Sigmoid colon (tissue), 7 donors: ENCODE results near the gene RMRP. TPM values are rescaled to one million over a fixed set of nuclear protein-coding genes. Genes with fewer than 3 reads are reported as not detected.
"Not testable (repeated sequence)": the region's sequence is repeated elsewhere in the genome, so short reads cannot be mapped to it uniquely, and the experiment has no call there.

Source experiments
- DNase-seq: peaks from one replicate; pipeline ENCODE4 v3.0.0-alpha.2; 2019
- H3K27ac ChIP-seq, 4 donors: fragments of 200-600 bp; sonication (generic); one replicate each; pipeline ENCODE4 v1.5.1; 2016 to 2019; ENCODE audit warnings: mild to moderate bottlenecking in 1 of 4
- H3K27me3 ChIP-seq, 3 donors: fragments of 200-600 bp; sonication (generic); one replicate each; pipeline ENCODE4 v1.5.1; 2019; ENCODE audit warnings: mild to moderate bottlenecking in 1 of 3
- H3K36me3 ChIP-seq, 4 donors: fragments of 200-600 bp; sonication (generic); one replicate each; pipeline ENCODE4 v1.5.1; 2016 to 2019
- H3K4me1 ChIP-seq, 4 donors: fragments of 200-600 bp; sonication (generic); one replicate each; pipeline ENCODE4 v1.5.1; 2017 to 2019
- H3K4me3 ChIP-seq, 4 donors: fragments of 200-600 bp; sonication (generic); one replicate each; pipeline ENCODE4 v1.5.1; 2017 to 2019; ENCODE audit warnings: mild to moderate bottlenecking in 2 of 4, moderate library complexity in 1 of 4
- H3K9me3 ChIP-seq, 4 donors: fragments of 200-600 bp in 3 of 4; sonication (generic) in 3 of 4; one replicate each; pipeline versions ENCODE4 v1.5.1 to v1.6.1; 2013 to 2019
- EP300 ChIP-seq, 4 donors: sonication (generic); formaldehyde crosslinking; IDR thresholded peaks; one replicate each; pipeline ENCODE4 v1.6.1; 2017; ENCODE audit warnings: antibody characterized with exemption in 4 of 4
- POLR2A ChIP-seq, 2 donors: fragments of 450-650 bp; IDR thresholded peaks; one replicate each; pipeline ENCODE4 v1.6.1; 2016; ENCODE audit warnings: antibody characterized with exemption in 2 of 2, mild to moderate bottlenecking in 2 of 2, moderate library complexity in 2 of 2
- POLR2AphosphoS5 ChIP-seq, 4 donors: sonication (generic); formaldehyde crosslinking; IDR thresholded peaks; one replicate each; pipeline ENCODE4 v1.6.1; 2017; ENCODE audit warnings: antibody characterized with exemption in 4 of 4
- WGBS, 2 donors: extraction: QIAGEN DNeasy Blood & Tissue Kit; methylation state at CpG; one replicate each; pipeline ENCODE4 v1.1.7; 2013; 5-methylcytosine and 5-hydroxymethylcytosine counted together
- intact Hi-C: fragments of 100-400 bp; cut with DNase I; formaldehyde crosslinking; loops from one replicate; pipeline ENCODE4 v1.15.1; 2023
- polyA plus RNA-seq, 3 donors: library from polyadenylated mRNA; stranded (reverse); fragments of 200-250 nt; gene quantifications; one replicate each; pipeline ENCODE4 v1.2.3, GENCODE V29; 2013
- total RNA-seq, 4 donors: library from RNA; depleted of rRNA; stranded (reverse); fragments of >200 nt; gene quantifications; one replicate each; pipeline ENCODE4 v1.1.0, GENCODE V29; 2016
- TF ChIP-seq, protein P1 (sequence below), 4 experiments: fragments of 450-650 bp in 3 of 4; fragments of 200-600 bp in 1 of 4; IDR thresholded peaks; one replicate each; pipeline ENCODE4 v1.5.1; 2016 to 2019; ENCODE audit warnings: antibody characterized with exemption in 4 of 4, mild to moderate bottlenecking in 3 of 4, moderate library complexity in 2 of 4
- donor health status: healthy with polysubstance abuse.
- donor health status: Bipolar disorder and iron deficiency.
- donor health status: healthy.

Gene RMRP
- total and polyA plus RNA-seq, 7 donors: 480 to 26,387 (median 4,377) TPM; not detected in 2

DNA sequence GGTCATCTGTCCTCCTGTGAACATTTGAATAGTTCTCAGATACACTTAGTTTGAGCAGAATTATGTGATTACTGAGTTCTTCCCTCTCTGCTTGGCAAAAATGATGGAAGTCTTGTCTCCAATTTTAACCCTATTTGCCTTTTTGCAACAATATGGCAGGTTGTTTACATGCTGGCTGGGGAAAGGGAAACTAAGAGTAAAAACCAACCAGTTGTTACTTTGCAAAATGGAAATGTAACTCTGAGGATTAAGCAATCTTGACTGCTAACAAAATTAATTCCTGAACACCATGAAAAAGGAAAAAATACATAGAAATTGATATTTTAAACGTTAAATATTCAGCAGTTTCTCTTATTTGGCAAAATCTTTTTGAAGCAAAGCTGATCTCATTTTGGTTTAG lies 18.2 kb downstream of the RMRP start:
- TF ChIP-seq POLR2AphosphoS5 (IDR thresholded peaks at IDR 0.05): no peak
- no peak for TF ChIP-seq EP300 (IDR thresholded peaks at IDR 0.05)
- TF ChIP-seq POLR2A (IDR thresholded peaks at IDR 0.05): no peak
- TF ChIP-seq, protein P1, sequence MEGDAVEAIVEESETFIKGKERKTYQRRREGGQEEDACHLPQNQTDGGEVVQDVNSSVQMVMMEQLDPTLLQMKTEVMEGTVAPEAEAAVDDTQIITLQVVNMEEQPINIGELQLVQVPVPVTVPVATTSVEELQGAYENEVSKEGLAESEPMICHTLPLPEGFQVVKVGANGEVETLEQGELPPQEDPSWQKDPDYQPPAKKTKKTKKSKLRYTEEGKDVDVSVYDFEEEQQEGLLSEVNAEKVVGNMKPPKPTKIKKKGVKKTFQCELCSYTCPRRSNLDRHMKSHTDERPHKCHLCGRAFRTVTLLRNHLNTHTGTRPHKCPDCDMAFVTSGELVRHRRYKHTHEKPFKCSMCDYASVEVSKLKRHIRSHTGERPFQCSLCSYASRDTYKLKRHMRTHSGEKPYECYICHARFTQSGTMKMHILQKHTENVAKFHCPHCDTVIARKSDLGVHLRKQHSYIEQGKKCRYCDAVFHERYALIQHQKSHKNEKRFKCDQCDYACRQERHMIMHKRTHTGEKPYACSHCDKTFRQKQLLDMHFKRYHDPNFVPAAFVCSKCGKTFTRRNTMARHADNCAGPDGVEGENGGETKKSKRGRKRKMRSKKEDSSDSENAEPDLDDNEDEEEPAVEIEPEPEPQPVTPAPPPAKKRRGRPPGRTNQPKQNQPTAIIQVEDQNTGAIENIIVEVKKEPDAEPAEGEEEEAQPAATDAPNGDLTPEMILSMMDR (IDR thresholded peaks at IDR 0.05): no peak
- H3K9me3 ChIP-seq: no peaks in the 10 kb centered on the region
- H3K4me3 ChIP-seq: no peak overlapping the region
- no peak for DNase-seq
- no peaks in the 10 kb centered on the region for H3K4me1 ChIP-seq
- intact Hi-C loops: loop anchor here (10.0 kb wide), 1 partner anchor 245 kb away; no protein-coding TSS in a partner anchor
- H3K36me3 ChIP-seq: no peaks in the 10 kb centered on the region
- no peaks in the 10 kb centered on the region for H3K27me3 ChIP-seq
- 90 to 92% methylated on average over 1 of the region's 1 CpG for whole genome bisulfite sequencing, 2 donors
- H3K27ac ChIP-seq: no peak overlapping the region

DNA sequence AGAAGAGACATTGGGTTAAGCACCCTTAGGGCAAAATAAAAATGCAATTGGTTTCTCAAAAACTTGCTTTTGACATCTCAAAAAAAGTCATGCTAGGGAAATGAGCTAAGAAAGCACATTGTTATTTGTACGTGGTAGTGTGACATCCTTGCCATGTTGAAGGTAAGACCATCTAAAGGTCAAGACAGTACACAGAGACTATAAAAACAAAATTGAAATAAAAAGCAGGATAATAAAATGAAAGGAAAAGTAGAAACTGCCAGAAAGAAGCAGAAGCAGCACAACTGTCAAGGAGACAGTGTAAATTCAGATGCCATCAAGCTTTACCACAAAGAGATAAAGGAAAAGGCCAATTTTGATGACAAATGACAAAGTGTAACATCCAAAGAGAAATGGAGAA lies 18.6 kb downstream of the RMRP start:
- H3K9me3 ChIP-seq, H3K27me3 ChIP-seq, DNase-seq, H3K4me3 ChIP-seq, intact Hi-C loops, H3K36me3 ChIP-seq, H3K4me1 ChIP-seq, H3K27ac ChIP-seq: not testable (repeated sequence)
- WGBS, 2 donors: 45 to 64% methylated on average over 1 of the region's 1 CpG

DNA sequence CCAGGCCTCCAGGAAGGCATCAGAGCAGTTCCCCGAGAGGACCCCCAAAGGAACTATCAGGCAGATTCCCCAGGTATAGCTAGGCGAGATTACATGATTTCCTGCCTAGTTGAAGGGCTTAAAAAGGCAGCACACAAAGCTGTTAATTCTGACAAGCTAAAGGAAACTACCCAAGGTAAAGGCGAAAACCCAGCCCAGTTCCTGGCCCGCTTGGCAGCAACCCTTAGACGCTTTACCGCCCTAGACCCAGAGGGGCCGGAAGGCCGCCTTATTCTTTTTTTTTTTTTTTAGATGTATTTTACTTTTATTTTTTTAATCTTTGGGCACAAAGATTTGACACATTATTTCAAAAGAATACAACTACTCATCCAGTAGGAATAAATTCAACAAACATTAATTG lies 19.1 kb downstream of the RMRP start:
- H3K9me3 ChIP-seq, intact Hi-C loops, H3K4me3 ChIP-seq, H3K36me3 ChIP-seq, H3K27me3 ChIP-seq, H3K4me1 ChIP-seq, H3K27ac ChIP-seq: not testable (repeated sequence)
- peak; percentile 13 for DNase-seq
- WGBS, 2 donors: 50 to 81% methylated on average over 7 of the region's 8 CpGs

DNA sequence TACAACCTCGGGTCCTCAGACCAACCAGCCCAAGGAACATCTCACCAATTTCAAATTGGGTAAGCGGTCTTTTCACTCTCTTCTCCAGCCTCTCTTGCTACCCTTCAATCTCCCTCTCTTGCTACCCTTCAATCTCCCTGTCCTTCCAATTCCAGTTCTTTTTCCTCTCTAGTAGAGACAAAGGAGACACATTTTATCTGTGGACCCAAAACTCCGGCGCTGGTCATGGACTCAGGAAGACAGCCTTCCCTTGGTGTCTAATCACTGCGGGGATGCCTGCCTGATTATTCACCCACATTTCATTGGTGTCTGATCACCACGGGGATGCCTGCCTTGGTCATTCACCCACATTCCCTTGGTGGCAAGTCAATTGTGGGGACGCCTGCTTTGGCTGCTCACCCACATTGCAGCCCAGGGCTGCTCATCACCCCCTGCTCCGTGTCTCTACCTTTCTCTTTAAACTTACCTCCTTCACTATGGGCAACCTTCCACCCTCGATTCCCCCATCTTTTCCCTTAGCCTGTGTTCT lies 20.3 kb downstream of the RMRP start:
- H3K27me3 ChIP-seq, H3K9me3 ChIP-seq, H3K4me1 ChIP-seq, H3K4me3 ChIP-seq, intact Hi-C loops, H3K27ac ChIP-seq, H3K36me3 ChIP-seq: not testable (repeated sequence)
- WGBS, 2 donors: 94 to 96% methylated on average over 9 of the region's 9 CpGs
- DNase-seq: peak; percentile 36

DNA sequence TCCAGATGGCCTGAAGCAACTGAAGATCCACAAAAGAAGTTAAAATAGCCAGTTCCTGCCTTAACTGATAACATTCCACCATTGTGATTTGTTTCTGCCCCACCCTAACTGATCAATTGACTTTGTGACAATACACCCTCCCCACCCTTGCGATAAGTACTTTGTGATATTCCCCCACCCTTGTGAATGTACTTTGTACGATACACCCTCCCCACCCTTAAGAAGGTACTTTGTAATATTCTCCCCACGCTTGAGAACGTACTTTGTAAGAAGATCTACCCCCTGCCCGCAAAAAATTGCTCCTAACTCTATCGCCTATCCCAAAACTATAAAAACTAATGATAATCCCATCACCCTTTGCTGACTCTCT lies 21.0 kb downstream of the RMRP start:
- H3K4me1 ChIP-seq, H3K36me3 ChIP-seq, intact Hi-C loops, H3K27me3 ChIP-seq, DNase-seq, H3K9me3 ChIP-seq, H3K4me3 ChIP-seq: not testable (repeated sequence)
- WGBS, 2 donors: 91 to 95% methylated on average over 6 of the region's 6 CpGs
- peak overlapping the region in 2 of 4 donors; percentile 7 to 22 for H3K27ac ChIP-seq

DNA sequence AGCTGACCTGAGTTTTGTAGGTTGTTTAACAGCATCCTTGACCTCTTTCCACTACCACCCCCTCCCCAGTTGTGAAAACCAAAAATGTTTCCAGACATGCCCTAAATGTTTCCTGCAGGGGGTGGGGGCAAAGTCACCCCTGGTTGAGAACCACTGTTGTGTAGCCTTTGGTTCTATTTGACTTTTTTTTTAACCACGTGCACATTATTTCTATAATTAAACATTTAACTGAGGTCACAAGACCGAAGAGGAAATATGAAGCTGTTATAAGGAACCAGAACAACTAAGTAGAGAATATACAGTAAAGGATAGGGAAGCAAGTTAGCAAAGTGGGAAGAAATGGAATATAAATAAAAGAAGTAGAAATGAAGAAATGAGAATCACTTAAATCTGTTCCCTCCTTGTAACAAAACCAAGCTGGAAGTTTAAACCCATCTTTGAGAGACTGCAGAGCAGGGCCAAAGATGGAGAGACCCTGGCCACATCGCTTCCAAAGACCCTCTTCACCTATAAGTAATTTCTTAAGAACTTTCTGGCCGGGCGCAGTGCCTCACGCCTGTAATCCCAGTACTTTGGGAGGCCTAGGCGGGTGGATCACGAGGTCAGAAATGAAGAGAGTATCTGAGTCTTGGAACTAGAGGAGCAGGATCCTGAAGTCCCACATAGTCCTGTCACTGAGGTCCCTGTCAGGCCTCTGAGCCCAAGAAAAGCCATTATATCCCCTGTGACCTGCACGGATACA lies 21.5 kb downstream of the RMRP start:
- Histone ChIP-seq H3K27ac (peak overlapping the region in 2 of 4 donors; percentile 22 to 25), H3K9me3 (no peaks in the 10 kb centered on the region), H3K27me3 (no peaks in the 10 kb centered on the region), H3K4me1 (no peaks in the 10 kb centered on the region), H3K36me3 (no peaks in the 10 kb centered on the region), H3K4me3 (no peak overlapping the region)
- 82 to 83% methylated on average over 9 of the region's 9 CpGs for WGBS, 2 donors
- TF ChIP-seq, protein P1 (IDR thresholded peaks at IDR 0.05): no peak
- TF ChIP-seq POLR2AphosphoS5 (IDR thresholded peaks at IDR 0.05) (no peak), POLR2A (IDR thresholded peaks at IDR 0.05) (no peak), EP300 (IDR thresholded peaks at IDR 0.05) (no peak)
- peak; percentile 41 for DNase-seq
- intact Hi-C loops: no loop called here

DNA sequence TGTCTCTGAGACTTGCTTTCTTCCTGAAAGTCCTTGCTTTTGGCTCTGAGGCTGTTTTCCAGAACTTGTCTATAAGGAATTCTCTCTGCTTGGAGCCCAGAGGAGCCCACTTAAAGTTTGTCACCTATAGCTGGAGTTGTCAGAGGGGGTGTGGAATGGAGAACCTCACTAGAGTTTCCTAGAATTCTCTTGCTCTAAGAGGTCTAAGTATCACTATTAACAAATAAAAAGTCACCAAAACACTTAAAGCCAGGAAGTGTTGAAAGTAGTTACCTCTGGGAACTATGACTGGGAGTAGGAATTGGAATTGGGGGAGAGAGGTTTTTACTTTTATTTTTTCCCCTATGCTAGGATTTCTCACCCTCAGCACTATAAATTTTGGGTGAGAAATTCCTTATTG lies 22.1 kb downstream of the RMRP start:
- no peak for DNase-seq
- TF ChIP-seq EP300 (IDR thresholded peaks at IDR 0.05) (no peak), POLR2A (IDR thresholded peaks at IDR 0.05) (no peak), POLR2AphosphoS5 (IDR thresholded peaks at IDR 0.05) (no peak)
- TF ChIP-seq, protein P1 (IDR thresholded peaks at IDR 0.05): no peak
- Histone ChIP-seq H3K9me3 (no peaks in the 10 kb centered on the region), H3K36me3 (no peaks in the 10 kb centered on the region), H3K27me3 (no peaks in the 10 kb centered on the region), H3K27ac (peak overlapping the region in 1 of 4 donors; percentile 25), H3K4me3 (no peak overlapping the region), H3K4me1 (no peaks in the 10 kb centered on the region)
- intact Hi-C loops: no loop called here
